CD14-positive monocyte (primary cell): ENCODE results near the gene BEST2. TPM values are rescaled to one million over a fixed set of nuclear protein-coding genes. Genes with fewer than 3 reads are reported as not detected.

Experiments
- DNase-seq, 3 donors: peaks; one replicate each; pipeline ENCODE4 v3.0.0-alpha.2; 2011 to 2022
- H2AFZ ChIP-seq: 2 replicates; pipeline ENCODE4 v1.6.0; 2012; ENCODE audit warnings: mild to moderate bottlenecking, low read depth, low read length, inconsistent platforms; ENCODE audit not compliant: insufficient read depth, poor library complexity, severe bottlenecking
- H3K27ac ChIP-seq, 2 donors: 1 replicate in 1 of 2; 2 replicates in 1 of 2; pipeline ENCODE4 v1.5.1; 2012 to 2013; ENCODE audit warnings: low read length in 2 of 2, control low read depth in 1 of 2, inconsistent platforms in 1 of 2, low read depth in 1 of 2, mild to moderate bottlenecking in 1 of 2
- H3K27me3 ChIP-seq, 2 donors: one replicate each; pipeline versions ENCODE4 v1.6.0 to v1.6.1; 2011 to 2013; ENCODE audit warnings: low read length in 2 of 2; ENCODE audit not compliant: control insufficient read depth in 2 of 2, insufficient read depth in 2 of 2
- H3K36me3 ChIP-seq, 2 donors: replicated peaks in 1 of 2; 1 replicate in 1 of 2; 2 replicates in 1 of 2; pipeline versions ENCODE4 v1.5.1 to v1.6.1; 2012 to 2013; ENCODE audit warnings: low read length in 2 of 2, control low read depth in 1 of 2, inconsistent platforms in 1 of 2, mild to moderate bottlenecking in 1 of 2; ENCODE audit not compliant: insufficient read depth in 2 of 2, control insufficient read depth in 1 of 2
- H3K4me1 ChIP-seq, 2 donors: 1 replicate in 1 of 2; 2 replicates in 1 of 2; pipeline versions ENCODE4 v1.5.1 to v1.6.1; 2012 to 2013; ENCODE audit warnings: low read length in 2 of 2, control low read depth in 1 of 2, inconsistent platforms in 1 of 2, mild to moderate bottlenecking in 1 of 2, moderate library complexity in 1 of 2; ENCODE audit not compliant: insufficient read depth in 2 of 2, control insufficient read depth in 1 of 2
- H3K4me2 ChIP-seq: replicated peaks from 2 replicates; pipeline ENCODE3; 2012; ENCODE audit warnings: low read length, moderate library complexity, mild to moderate bottlenecking; ENCODE audit not compliant: poor library complexity, severe bottlenecking; ENCODE audit errors: extremely low read depth
- H3K4me3 ChIP-seq, 3 experiments: fragments of 200-600 bp in 1 of 3; sonication (generic) in 1 of 3; replicated peaks in 1 of 3; 1 replicate in 2 of 3; 2 replicates in 1 of 3; pipeline ENCODE4 v1.5.1; 2011 to 2013; ENCODE audit warnings: low read length in 3 of 3, mild to moderate bottlenecking in 3 of 3, control low read depth in 2 of 3, low read depth in 2 of 3, inconsistent platforms in 1 of 3, moderate library complexity in 1 of 3
- H3K79me2 ChIP-seq: 2 replicates; pipeline ENCODE4 v1.6.0; 2012; ENCODE audit warnings: mild to moderate bottlenecking, control low read depth, inconsistent platforms, low read length, moderate library complexity; ENCODE audit not compliant: insufficient read depth
- H3K9ac ChIP-seq: 2 replicates; pipeline ENCODE4 v1.6.0; 2017; ENCODE audit warnings: low read length, mild to moderate bottlenecking; ENCODE audit not compliant: insufficient read depth, poor library complexity, severe bottlenecking
- H3K9me3 ChIP-seq, 2 donors: replicated peaks in 1 of 2; 1 replicate in 1 of 2; 2 replicates in 1 of 2; pipeline versions ENCODE4 v1.5.1 to v1.6.1; 2012 to 2013; ENCODE audit warnings: low read length in 2 of 2, control low read depth in 1 of 2; ENCODE audit not compliant: control insufficient read depth in 1 of 2, insufficient read depth in 1 of 2
- H4K20me1 ChIP-seq: 2 replicates; pipeline ENCODE4 v1.6.0; 2012; ENCODE audit warnings: mild to moderate bottlenecking, low read length, control low read depth, moderate library complexity; ENCODE audit not compliant: insufficient read depth
- H3K27ac Mint-ChIP-seq, 7 donors: one replicate each; pipeline ENCODE4 v1.8.0; 2020; ENCODE audit warnings: mild to moderate bottlenecking in 7 of 7, mixed read lengths in 7 of 7, moderate library complexity in 6 of 7, inconsistent platforms in 2 of 7
- H3K27me3 Mint-ChIP-seq, 3 donors: one replicate each; pipeline ENCODE4 v1.8.0; 2021 to 2022; ENCODE audit warnings: low read depth in 3 of 3, mild to moderate bottlenecking in 3 of 3, mixed read lengths in 3 of 3, moderate library complexity in 3 of 3, inconsistent platforms in 1 of 3
- H3K36me3 Mint-ChIP-seq, 2 donors: one replicate each; pipeline ENCODE4 v1.8.0; 2020; ENCODE audit warnings: mixed read lengths in 2 of 2, inconsistent platforms in 1 of 2, mild to moderate bottlenecking in 1 of 2
- H3K4me1 Mint-ChIP-seq: one replicate; pipeline ENCODE4 v1.8.0; 2020; ENCODE audit warnings: mild to moderate bottlenecking, mixed read lengths
- H3K4me3 Mint-ChIP-seq, 2 donors: one replicate each; pipeline ENCODE4 v1.8.0; 2020; ENCODE audit warnings: mild to moderate bottlenecking in 2 of 2, mixed read lengths in 2 of 2, moderate library complexity in 1 of 2
- H3K9me3 Mint-ChIP-seq, 7 donors: one replicate each; pipeline ENCODE4 v1.8.0; 2020 to 2022; ENCODE audit warnings: mixed read lengths in 7 of 7, mild to moderate bottlenecking in 6 of 7, moderate library complexity in 6 of 7, inconsistent platforms in 2 of 7
- WGBS: methylation state at CpG from one replicate; pipeline ENCODE4 v1.1.5; 2013; ENCODE audit warnings: missing lambda C conversion rate; ENCODE audit not compliant: insufficient coverage; 5-methylcytosine and 5-hydroxymethylcytosine counted together
- intact Hi-C, 2 donors: fragments of 100-400 bp; cut with micrococcal nuclease; formaldehyde crosslinking; loops; one replicate each; pipeline versions ENCODE4 v1.15.0 to v1.15.1; 2023
- polyA plus RNA-seq, 3 donors: library from polyadenylated mRNA; depleted of rRNA in 1 of 3; unstranded in 2 of 3; stranded (reverse) in 1 of 3; fragments of 300-500 nt in 2 of 3; fragments of >200 nt in 1 of 3; fragmentation: Illumina TruSeq in 2 of 3; gene quantifications; 1 replicate in 2 of 3; 2 replicates in 1 of 3; pipeline ENCODE4 v1.2.3, GENCODE V29; 2012 to 2021
- TF ChIP-seq, protein P1 (sequence below): fragments of 200-600 bp; IDR thresholded peaks from one replicate; pipeline ENCODE4 v1.8.0; 2022; ENCODE audit warnings: antibody characterized with exemption, mild to moderate bottlenecking

Gene BEST2
- polyA plus RNA-seq, 3 donors: not detected

DNA sequence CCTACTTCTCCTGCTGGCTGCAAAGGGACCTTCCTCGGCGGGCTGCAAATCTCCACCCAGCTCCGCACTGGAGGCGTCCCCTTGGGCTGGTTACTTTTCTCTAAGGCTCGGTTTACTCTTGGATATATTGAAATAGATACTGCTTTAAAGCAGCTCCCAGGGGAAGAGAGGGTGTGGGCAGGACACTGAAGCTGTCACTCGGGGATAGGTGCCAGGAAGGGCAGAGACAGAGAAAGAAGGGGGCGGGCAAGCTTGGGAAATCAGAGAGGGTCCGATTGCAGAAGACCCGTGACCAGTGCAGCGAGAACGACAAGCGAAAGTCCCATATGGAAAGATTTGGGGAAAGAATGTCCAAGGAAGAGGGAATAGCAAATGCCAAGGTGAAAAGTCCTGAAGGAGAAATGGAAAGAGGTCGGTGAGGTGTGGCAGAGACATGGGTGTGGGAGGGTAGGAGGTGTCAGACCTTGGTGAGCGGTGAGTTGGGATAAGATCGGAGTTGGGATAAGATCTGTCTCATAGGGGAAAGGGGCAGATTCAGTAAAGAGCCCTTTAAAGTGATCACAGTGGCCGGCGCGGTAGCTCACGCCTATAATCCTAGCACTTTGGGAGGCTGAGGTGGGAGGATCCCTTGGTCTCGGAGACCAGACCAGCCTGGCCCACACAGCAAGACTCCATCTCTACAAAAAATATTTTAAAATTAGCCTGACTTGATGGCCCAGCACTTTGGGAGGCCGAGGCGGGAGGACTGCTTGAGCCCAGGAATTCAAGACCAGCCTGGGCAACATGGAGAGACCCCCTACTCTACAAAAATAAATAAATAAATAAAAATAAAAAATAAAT lies 50.9 kb downstream of the BEST2 start:
- intact Hi-C loops: no loop called here
- Histone ChIP-seq H3K27ac (no peak overlapping the region), H3K27me3 (peaks cover 4 to 34% of the 10 kb centered on the region in 2 donors), H3K4me1 (peaks cover 29 to 40% of the 10 kb centered on the region in 2 donors), H2AFZ (peak overlapping the region; percentile 84), H4K20me1 (no peaks in the 10 kb centered on the region), H3K4me3 (peak overlapping the region in 2 of 3 experiments; percentile 44 to 81), H3K79me2 (peaks cover 7% of the 10 kb centered on the region), H3K9me3 (no peaks in the 10 kb centered on the region), H3K36me3 (no peaks in the 10 kb centered on the region), H3K4me2 (peak overlapping the region; percentile 80), H3K9ac (no peak overlapping the region)
- DNase-seq: no peak
- H3K9me3 Mint-ChIP-seq: peaks cover 0 to 6% (median 0%) of the 10 kb centered on the region in 7 donors
- no peak overlapping the region for H3K27ac Mint-ChIP-seq
- TF ChIP-seq, protein P1, sequence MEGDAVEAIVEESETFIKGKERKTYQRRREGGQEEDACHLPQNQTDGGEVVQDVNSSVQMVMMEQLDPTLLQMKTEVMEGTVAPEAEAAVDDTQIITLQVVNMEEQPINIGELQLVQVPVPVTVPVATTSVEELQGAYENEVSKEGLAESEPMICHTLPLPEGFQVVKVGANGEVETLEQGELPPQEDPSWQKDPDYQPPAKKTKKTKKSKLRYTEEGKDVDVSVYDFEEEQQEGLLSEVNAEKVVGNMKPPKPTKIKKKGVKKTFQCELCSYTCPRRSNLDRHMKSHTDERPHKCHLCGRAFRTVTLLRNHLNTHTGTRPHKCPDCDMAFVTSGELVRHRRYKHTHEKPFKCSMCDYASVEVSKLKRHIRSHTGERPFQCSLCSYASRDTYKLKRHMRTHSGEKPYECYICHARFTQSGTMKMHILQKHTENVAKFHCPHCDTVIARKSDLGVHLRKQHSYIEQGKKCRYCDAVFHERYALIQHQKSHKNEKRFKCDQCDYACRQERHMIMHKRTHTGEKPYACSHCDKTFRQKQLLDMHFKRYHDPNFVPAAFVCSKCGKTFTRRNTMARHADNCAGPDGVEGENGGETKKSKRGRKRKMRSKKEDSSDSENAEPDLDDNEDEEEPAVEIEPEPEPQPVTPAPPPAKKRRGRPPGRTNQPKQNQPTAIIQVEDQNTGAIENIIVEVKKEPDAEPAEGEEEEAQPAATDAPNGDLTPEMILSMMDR: no peak
- H3K36me3 Mint-ChIP-seq: peaks cover 8 to 24% of the 10 kb centered on the region in 2 donors
- WGBS: 56% methylated on average over 15 of the region's 22 CpGs
- H3K4me1 Mint-ChIP-seq: peaks cover 32% of the 10 kb centered on the region
- peaks cover 14 to 31% (median 25%) of the 10 kb centered on the region in 3 donors for H3K27me3 Mint-ChIP-seq
- H3K4me3 Mint-ChIP-seq: peak overlapping the region; percentile 56 to 91

DNA sequence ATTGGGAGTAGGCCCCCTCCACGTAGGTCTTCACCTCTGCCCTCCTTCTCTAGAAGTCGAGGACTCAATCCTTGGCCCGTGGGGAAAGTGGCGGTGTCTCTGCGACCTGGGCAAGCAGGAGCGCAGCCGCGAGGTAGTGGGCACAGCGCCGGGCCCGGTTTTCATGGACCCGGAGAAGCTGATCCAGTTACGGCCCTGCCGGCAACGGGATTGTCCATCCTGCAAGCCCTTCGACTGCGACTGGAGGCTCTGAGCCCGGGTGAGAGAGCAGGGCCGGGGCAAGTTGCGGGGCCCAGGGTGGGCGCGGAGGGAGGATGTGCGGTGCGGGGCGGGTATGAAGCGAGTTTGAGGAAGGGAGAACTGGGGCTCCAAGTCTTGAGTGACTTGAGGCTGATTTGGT lies 52.5 kb downstream of the BEST2 start:
- Mint-ChIP-seq H3K27me3 (peaks cover 14 to 31% (median 25%) of the 10 kb centered on the region in 3 donors), H3K27ac (no peak overlapping the region), H3K36me3 (peaks cover 12 to 23% of the 10 kb centered on the region in 2 donors), H3K4me1 (peaks cover 32% of the 10 kb centered on the region), H3K9me3 (peaks cover 0 to 6% (median 0%) of the 10 kb centered on the region in 7 donors), H3K4me3 (no peak overlapping the region)
- Histone ChIP-seq H3K4me1 (peaks cover 29 to 40% of the 10 kb centered on the region in 2 donors), H3K36me3 (no peaks in the 10 kb centered on the region), H3K9ac (no peak overlapping the region), H3K4me2 (no peak overlapping the region), H3K27me3 (peaks cover 4 to 34% of the 10 kb centered on the region in 2 donors), H3K27ac (no peak overlapping the region), H3K79me2 (peaks cover 7% of the 10 kb centered on the region), H4K20me1 (no peaks in the 10 kb centered on the region), H3K4me3 (no peak overlapping the region), H3K9me3 (no peaks in the 10 kb centered on the region), H2AFZ (no peak overlapping the region)
- TF ChIP-seq, protein P1: no peak
- intact Hi-C loops: no loop called here
- 96% methylated on average over 25 of the region's 26 CpGs for WGBS
- DNase-seq: no peak
